ENCODE results near the gene ETS1.
A peak's percentile ranks its signal among the peaks of the same experiment; 100 is the strongest.

ETS1 gene

DNA sequence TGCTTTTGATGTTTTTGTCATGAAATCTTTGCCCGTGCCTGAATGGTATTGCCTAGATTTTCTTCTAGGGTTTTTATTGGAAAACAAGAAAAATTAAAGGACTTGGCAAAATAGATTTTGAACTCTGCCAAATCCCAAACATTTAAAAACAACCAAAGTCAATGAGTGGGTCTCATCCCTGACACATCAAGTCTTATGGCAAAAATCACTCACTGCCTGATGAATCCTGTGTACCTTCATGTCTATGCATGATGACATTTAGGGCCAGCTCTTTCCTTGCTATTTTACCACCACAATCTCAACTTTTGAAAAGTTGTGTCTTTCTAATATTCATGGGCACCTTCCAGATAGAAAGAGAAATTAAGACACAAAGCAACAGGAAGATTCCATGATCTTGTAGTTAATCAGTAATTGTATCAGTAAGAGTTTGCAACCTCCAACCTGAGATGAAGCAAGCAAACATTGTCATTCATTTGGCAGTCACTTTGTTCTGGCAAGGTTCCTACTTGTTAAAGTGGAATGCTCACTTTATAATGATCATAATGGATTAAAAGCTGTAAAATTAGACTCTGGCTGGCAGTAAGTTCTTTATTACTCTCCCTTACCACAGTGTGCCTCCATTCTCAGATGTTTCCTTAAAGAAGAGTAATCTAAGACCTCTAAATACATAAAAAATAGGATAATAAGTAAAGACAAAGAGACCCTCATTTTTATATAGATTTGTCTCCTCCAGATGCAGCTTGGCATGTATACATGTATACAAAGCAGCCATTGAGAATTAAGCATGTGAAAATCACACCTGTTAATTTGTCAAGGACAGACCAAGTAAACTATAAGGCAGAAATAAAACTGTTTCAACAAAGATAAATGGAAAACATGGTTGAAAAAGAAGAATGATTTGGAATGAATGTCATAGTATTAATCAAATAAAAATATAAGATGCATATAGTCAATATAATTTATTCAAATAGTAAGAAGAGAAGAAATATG is 51.6 kb downstream of the ETS1 start:
- no peak for DNase-seq (ENCODE audit: low spot score)

DNA sequence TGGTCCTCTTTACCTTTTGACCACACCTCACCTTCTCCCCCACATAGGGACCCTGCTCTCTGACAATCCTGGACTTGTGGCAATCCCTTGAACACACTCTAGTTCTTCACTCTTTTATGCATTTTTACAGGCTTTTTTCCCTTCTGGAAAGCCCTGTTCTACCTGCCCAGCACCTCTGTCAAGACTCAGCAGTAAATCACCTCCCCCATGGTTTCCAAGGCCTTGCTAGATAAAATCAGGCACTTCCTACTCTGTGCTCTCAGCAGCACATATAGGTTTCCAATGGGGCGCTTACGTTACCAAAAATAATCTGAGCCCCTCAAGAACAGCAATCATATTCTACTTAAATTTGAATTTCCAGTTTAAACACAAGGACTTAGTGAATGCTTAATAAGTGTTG is 53.9 kb downstream of the ETS1 start:
- DNase-seq (ENCODE audit: low spot score), result no peak

DNA sequence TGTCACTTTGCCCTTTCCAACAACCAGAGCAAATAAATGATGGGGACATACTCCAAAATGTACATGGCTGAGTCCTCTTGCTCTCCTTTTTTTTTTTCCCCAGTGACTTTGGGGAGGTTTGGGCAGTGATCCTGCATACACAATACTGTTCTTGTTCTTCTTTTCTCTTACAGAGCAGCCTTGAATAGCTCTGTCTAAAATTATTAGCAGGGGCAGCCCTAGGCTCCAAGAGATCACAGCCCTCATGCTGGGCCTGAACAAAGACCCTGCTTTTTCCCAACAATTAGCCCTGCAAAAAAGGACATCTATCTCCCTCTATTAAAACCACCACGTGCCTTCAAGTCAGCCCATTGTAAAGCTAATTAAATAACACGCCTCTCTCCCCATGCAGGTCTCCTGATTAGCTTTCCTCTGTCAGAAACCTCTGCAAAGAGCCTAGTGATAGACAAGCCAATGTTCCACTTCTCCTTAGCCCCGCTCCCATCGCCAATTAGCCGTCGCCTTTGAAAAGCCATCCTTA is 54.7 kb downstream of the ETS1 start:
- DNase-seq (ENCODE audit: low spot score), result no peak

DNA sequence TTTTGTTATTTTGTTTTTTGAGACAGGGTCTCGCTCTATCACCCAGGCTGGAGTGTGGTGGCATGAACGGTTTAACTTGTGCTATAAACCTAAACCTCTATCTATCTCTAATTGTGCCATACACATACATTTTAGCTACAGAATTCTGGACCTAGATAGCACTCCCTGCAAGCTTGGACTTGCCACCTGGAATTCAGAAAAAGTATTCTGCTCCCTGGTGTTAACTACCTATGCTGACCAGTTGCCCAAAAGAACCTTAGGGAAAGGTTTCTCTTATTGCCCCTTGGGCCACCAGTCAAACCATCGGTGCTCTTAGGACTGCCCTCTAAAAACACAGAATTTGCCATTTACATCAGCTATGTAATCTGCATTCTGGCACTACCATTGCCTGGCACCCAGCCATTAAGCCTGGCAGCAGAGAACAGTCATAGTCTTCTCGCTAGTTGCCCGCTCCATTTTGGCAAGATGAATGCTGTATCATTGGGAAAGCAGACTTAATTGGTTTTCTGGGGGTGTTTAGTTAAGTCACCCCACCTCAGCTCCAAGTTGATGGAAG is 55.3 kb downstream of the ETS1 start:
- DNase-seq (ENCODE audit: low spot score), result no peak

DNA sequence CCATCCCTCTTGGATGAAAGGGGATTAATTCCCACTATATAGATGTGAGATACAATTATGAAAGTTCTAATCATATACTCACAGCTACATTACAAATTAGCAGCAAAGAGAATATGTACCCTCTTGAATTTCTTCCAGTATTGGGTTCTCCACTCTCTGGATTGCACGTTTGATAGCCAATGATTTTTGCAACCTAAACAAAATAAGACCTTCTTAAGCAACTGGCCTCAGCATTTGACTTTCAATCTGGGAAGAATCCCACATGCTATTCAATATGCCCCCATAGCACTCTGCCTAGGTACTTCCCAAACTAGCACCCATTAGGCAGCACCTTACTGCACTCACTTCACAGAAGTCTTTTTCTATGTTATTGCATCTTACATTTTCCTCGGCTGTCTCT is 55.8 kb downstream of the ETS1 start:
- no peak for DNase-seq (ENCODE audit: low spot score)

DNA sequence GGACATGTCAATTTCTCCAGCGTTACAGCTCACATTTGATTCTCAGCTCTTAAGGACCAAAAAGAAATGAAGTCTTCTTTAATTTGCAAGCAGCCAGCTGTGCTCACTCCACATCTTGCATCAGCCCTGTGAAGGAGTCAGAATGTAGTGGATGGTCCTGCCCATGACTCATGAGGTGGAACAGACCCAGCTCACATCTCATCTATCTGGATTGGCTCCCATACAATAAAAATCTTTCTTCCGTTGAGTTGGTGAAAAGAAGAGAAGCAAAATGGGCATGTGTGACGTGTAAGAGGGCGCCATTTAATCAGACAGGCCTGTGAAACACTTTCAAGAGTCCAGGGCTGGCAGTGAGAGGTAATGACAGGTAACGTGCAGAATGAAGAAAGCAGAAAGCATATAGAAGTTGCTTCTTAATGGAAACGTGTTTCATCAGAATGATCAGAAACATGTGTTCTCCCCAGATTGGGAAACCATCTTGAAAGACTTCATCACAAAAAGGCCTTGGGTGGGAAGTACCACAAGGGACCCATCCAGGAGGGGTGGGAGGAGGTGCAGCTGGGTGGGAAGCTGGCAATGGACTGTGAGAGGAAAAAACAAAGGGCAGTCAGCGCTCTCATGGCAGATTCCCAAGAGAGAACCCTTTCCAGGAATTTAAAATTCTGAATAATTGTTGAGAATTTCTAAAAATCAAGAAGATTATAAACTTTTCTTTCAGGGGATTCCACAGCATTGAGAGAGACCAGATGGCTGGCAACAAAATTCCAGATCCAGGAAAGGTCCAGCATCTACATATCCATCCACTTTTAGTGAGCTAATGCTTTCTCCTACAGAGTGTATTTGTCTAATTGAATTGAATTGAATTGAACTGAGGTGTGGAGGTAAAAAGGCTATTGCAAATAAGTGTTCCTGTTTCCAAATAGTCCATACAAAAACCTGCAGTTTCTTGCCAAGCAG is 57.0 kb downstream of the ETS1 start:
- DNase-seq (ENCODE audit: low spot score), result no peak

DNA sequence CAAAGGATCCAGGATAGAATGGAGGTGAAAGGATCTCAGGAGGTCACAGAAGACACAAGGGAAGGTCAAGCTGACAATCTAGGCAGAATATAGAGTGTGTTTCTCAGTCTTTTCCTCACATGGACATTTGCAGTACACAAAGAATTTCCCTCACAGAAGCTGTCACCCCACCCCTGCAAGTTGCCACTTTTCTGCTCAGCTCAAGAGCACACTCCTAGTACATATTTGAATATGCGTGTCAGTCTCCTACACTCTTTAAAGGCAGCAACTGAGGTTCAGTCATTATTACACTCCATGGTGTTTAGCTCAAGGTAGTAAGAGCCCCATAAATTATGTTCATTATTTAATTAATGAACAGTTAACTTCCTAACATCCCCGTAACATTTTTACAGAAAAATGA is 59.1 kb downstream of the ETS1 start:
- no peak for DNase-seq (ENCODE audit: low spot score)

DNA sequence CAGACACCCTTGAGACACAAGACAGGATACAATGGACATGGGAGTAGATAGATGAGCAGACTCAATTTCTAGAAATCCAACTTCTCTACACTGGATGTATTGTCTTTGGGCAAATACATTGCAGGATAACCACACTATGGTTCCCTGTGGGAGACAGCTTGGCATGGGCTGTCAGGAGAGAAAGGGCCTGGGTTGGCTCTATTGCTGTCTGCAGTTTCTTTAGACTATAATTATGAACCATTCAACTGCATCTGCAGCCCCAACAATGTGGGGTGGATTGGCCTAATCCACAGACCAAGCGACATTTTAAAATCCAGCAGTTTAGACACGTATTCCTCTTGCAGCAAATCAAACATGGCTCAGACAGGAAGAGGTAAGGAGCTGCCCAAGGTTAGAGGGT is 60.3 kb downstream of the ETS1 start:
- DNase-seq (ENCODE audit: low spot score), result no peak

DNA sequence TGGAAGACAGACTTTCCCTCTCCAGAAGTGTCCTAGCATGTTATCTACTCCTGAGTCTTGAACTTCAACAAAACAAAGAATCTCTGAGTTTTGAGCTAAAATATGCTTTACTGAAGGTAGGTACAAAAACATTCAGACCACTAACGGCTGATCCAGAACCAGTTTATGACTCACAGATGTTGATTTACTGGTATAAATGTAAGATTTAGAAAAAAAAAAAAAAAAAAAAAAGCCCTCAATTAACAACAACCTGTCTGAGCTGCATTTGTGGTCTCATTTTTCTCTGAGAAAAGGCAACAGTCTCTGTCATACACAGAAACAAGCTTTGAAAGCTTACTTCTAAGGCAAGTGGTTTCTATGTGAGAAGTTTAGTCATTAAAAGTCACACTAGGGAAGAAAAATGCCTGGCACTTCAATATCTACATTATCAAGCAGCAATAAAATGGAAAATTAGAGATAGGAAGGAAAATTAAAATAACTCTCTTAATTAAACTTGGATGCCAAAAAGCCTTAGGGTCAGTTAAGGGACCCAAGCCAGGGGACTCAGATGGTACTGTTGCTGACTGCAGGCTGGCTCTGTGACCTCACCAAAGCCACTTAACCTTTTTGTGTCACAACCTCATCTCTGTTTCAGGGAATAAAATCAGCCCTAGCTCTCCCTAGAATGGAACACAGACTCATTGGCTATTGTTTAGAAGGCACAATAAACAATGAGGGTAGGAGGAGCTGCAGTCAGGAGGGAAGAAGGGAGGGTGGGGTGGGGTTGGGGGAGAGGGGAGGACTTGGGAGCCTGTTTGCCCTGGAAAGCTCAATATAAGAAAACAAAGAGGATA is 61.7 kb downstream of the ETS1 start:
- DNase-seq (ENCODE audit: low spot score), result no peak

DNA sequence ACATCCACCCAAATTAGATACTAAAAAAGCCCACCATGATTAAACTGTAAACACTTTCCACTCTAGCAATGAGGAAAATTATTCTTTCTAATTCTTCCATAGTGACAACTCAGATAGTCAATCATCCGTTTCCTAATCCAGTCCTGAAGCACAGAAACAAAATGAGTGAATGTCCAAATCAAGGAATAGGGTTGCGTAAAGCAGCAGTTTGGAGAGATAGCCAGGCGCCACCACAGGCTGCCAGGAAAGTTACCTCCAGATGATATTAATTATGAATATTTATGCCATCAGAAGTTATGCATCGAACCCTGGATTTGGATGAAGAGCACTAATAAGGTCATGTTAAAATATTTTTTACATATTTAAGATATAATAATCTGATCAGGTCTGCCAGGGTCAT is 63.2 kb downstream of the ETS1 start:
- DNase-seq (ENCODE audit: low spot score), result no peak

DNA sequence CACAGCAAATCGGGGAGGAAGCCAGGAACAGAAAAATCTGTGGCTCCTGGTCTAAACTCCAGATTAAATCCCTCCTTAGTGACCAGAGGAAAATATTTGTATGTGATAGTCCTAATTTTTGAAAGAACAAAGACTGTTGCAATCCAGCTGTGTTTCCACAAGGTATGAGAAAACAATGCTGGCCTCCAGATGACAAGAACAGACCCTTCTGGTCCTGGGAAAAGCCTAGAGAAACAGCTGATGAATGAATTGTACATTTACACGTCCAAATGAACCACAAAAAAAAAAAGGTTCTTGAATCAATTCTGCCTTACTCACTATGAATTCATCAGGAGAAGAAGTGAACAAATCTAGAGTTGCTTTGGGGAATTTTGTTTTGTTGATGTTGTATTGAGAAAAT is 63.7 kb downstream of the ETS1 start:
- no peak for DNase-seq (ENCODE audit: low spot score)

DNA sequence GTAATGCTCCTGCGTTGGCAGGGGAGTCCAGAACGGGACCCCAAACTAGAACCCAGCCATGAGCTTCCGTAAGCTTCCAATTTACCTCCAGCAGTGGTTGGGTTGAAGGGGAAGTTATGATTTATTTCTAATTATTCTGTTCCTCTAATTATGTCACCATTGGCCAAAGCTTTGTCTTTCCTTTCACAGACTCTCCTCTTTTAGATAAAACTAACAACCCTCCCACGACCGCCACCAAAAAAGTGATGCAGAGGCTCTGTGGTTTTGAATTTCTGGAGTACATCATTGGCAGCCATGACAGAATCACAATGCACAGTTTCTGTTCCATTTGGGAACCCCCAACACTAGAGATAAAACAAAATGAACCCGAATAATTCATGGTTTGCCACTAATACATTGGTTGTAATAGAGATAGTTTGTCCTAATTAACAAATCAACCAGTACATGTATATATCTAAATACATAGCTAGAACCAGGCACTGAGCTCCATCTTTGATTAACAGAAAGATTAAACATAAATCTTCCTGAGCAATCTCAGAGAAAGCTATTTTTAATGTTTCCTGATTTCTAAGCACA is 64.3 kb downstream of the ETS1 start:
- no peak for DNase-seq (ENCODE audit: low spot score)

DNA sequence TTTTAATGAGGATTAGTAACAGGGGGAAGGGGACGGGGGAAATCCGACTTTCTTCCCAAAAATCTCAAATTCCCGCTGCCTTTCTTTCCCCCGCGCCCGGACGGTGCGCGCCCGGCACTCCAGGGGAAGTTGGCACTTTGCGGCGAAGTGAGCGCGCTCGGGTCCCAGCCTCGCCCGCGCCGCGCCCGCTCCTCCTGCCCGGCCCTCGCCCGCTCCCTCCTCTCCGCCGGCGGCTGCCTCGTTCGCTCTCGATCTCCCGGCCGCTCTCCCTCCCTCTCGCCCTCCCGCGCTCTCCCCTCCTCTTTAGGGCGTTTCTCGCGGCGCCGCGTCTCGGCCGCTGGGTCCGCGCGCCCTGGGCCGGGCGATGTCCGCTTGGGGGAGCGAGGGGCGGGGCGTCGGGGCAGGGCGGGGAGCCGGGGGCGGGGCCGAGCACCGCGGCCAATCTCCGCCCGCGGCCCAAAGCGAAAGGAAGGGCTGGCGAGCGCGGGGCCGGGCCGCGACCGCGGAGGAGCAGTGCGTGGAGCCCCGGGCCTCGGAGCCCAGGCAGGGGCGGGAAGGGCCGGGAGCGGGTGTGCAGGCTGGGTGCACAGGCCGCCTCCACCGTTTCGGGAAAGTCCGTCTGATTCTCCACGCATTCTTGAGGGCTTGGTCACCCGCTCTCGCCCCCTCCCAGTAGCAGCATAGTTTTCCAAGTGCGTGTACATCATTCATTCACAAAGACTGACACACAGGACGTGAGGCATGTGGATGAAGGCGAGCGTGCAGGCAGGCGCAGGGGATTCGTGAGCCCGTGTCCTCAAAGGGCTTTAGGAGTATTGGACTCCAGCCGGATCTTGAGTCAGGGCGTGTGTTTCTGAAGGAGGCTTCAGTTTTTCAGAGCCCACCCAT is 65.1 kb downstream of the ETS1 start:
- peak; percentile 93 for DNase-seq (ENCODE audit: low spot score)

DNA sequence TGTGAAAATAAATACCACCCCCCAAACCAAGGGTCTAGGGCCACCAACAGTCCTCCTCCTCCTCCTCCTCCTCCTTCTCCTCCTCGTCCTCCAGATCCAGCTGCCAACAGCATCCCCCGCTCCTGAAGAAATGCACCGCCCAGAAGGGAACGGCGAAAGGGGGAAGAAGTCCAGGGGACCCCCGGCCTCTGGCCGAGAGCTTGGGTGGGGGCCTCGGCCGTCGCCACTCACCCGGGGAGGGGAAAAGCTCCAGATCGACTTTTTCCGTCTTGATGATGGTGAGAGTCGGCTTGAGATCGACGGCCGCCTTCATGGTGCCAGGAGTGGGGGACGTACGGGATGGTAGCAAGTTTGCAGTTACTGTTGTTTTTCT is 65.7 kb downstream of the ETS1 start:
- no peak for DNase-seq (ENCODE audit: low spot score)

DNA sequence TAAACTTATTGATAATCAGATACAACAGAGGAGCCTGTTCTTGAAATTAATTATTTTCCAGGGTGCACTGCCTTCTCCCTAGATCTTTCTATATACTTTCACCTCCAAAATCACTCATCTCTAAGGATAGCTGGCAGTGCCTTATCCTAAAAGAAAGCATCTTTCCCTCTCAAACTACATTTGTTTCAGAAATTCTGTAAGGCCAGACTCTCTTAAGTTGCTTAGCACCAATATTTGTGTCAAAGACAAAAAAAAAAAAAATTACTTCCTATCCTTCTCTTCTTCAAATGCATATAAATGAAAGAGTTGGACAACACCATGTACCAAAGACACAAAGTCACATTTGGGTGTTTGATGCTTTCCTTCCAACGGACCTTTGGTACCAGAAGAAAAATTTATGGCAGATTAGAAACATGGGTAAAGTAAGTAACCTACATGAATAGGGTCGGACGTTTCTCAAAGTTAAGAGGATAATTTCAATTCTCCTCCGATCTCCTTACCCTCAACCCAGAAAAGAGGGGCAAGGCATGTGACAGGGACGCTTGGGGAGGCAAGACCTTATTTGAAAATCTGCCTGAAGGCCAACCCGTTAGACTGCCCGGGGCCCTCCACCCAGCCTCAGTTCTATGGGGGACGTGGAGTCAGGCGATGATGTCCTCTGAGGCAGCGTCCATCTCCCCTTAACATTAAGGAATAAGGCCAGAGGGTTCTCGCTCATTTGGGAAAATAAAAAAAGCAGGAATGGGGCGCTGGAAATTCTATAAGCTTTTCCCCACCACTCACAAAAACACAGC is 66.3 kb downstream of the ETS1 start:
- no peak for DNase-seq (ENCODE audit: low spot score)

DNA sequence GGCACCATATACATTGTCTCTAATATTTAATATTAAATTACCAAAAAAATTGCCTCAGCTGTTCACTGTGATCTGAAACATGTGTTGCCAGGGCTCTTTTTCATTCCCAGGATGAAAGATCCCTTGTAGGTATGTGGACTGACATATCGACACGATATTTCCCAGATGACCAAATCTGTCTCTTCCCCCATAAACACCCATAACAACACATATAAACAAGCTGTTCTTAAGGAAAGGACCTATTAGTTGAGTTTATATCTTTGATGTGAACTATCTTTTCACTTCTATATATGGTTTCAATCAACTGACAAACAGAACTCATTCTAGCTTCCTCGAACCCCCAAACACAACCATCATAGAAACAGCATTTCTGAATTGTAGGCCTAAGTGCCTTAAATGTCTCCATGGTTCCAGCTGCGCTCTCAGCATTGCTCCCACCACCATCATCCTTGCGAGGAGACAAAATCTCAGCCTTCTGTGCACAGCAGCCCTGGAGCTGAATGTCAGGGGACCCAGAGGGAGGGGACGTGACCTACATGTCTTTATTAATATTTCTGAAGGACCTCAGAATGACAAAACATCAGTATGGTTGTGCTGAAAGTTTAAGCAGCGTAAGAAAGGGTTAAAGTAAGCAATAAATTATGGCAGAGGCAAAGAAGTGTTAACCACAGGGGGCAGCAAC is 67.0 kb downstream of the ETS1 start:
- no peak for DNase-seq (ENCODE audit: low spot score)

DNA sequence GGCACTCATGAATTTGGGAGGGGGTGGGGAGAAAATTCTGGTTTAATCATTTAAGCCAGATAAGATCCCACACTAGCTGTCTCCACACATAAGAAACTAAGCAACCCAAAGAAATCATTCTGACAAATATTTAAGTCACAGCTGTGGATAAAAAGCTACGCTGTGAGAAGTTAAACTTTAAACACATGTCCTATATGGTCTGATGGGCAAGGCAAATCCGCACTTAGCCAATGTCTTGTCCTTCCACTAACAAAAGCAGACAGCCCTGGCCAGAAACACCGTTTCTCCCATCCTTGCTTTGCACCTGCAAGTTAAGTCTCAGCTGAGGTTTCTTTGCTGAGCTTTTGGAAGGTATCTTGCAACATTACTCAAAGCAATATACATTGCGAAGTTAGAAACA is 68.0 kb downstream of the ETS1 start:
- DNase-seq (ENCODE audit: low spot score), result no peak

DNA sequence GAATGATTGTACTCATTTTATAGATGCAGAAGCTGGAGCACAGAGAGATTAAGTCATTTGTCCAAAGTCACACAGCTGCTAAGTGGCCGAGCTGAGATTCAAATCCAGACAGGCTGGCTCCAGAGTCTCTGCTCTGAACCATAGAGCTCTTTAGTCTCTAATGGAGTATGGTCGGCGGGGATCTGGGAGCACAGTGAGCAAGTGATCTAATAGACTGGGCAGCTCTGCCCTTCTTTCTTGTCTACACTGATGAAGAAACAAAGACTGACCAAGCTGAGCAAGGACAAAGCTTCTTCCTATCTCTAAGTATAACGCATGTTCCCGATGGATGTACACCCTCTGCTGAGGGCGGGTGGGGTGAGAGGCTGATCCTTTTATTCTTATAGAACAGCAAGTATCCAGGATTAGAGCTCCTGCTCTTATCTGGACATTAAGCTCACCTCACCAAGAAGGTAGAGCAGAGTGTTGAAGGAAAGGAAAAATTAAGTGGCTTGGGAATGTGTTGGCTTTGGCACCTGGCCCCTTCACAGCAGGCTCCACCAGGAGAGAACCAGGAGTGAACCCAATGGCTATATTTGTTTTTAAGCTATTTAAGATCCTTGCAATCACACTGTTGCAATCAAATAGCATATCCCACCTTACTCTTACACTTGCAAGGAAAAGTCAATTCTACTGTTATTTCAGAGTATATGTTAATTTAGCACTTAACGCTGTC is 68.7 kb downstream of the ETS1 start:
- DNase-seq (ENCODE audit: low spot score), result no peak
